Upper lobe of right lung (tissue), 1 donor: ENCODE results near the gene HRAS. TPM values are rescaled to one million over a fixed set of nuclear protein-coding genes. Genes with fewer than 3 reads are reported as not detected.

Experiments
- ATAC-seq: fragments of 200-7000 bp; cut with Tn5 transposase; one replicate; pipeline ENCODE4 v1.9.1; 2020; ENCODE audit warnings: mild to moderate bottlenecking, moderate library complexity
- DNase-seq: peaks from one replicate; pipeline ENCODE4 v3.0.0-alpha.2; 2020
- H3K27ac ChIP-seq: fragments of 200-600 bp; one replicate; pipeline ENCODE4 v1.8.0; 2022
- H3K27me3 ChIP-seq: fragments of 200-600 bp; one replicate; pipeline ENCODE4 v1.8.0; 2022; ENCODE audit warnings: mild to moderate bottlenecking
- H3K36me3 ChIP-seq: fragments of 200-600 bp; one replicate; pipeline ENCODE4 v1.8.0; 2022
- H3K4me1 ChIP-seq: fragments of 200-600 bp; one replicate; pipeline ENCODE4 v1.8.0; 2022
- H3K4me3 ChIP-seq: fragments of 200-600 bp; one replicate; pipeline ENCODE4 v1.8.0; 2022; ENCODE audit warnings: mild to moderate bottlenecking
- H3K9me3 ChIP-seq: fragments of 200-600 bp; one replicate; pipeline ENCODE4 v1.8.0; 2022
- CTCF ChIP-seq: fragments of 200-600 bp; IDR thresholded peaks from one replicate; pipeline ENCODE4 v1.8.0; 2022; ENCODE audit warnings: antibody characterized with exemption
- intact Hi-C: fragments of 100-400 bp; cut with DNase I; formaldehyde crosslinking; loops from one replicate; pipeline ENCODE4 v1.11.0; 2022
- total RNA-seq: library from RNA; stranded (reverse); fragmentation: NEBNext Ultra II Directional; extraction: Animal tissue kit (Norgen Biotek cat#: 25700); gene quantifications from one replicate; pipeline ENCODE4 v1.2.1, GENCODE V29; 2021
- donor health status: DM: no; HTN: yes; CAD: no; lungs with severe emphysema.

HRAS gene
- total RNA-seq, 1 donor from 2014 or later = 55.5 TPM

- peaks cover 16% of the 10 kb centered on the region for H3K4me1 ChIP-seq
- peak; percentile 64 for DNase-seq
- no peak for ATAC-seq
- no peaks in the 10 kb centered on the region for H3K9me3 ChIP-seq
- no peak overlapping the region for H3K4me3 ChIP-seq
- intact Hi-C loops = no loop called here
- peaks cover 86% of the 10 kb centered on the region for H3K36me3 ChIP-seq
- H3K27ac ChIP-seq = no peak overlapping the region
- no peaks in the 10 kb centered on the region for H3K27me3 ChIP-seq
- TF ChIP-seq CTCF = no peak
Observed at GRCh38 chr11:498297-499181, 36.8 kb downstream of the HRAS start.

- H3K36me3 ChIP-seq = peaks cover 94% of the 10 kb centered on the region
- intact Hi-C loops = no loop called here
- no peaks in the 10 kb centered on the region for H3K27me3 ChIP-seq
- no peak overlapping the region for H3K27ac ChIP-seq
- TF ChIP-seq CTCF = no peak
- peaks cover 8% of the 10 kb centered on the region for H3K4me1 ChIP-seq
- no peak overlapping the region for H3K4me3 ChIP-seq
- H3K9me3 ChIP-seq = no peaks in the 10 kb centered on the region
- DNase-seq (peak; percentile 62), ATAC-seq (no peak)
Observed at GRCh38 chr11:497565-498296, 37.6 kb downstream of the HRAS start.

DNA sequence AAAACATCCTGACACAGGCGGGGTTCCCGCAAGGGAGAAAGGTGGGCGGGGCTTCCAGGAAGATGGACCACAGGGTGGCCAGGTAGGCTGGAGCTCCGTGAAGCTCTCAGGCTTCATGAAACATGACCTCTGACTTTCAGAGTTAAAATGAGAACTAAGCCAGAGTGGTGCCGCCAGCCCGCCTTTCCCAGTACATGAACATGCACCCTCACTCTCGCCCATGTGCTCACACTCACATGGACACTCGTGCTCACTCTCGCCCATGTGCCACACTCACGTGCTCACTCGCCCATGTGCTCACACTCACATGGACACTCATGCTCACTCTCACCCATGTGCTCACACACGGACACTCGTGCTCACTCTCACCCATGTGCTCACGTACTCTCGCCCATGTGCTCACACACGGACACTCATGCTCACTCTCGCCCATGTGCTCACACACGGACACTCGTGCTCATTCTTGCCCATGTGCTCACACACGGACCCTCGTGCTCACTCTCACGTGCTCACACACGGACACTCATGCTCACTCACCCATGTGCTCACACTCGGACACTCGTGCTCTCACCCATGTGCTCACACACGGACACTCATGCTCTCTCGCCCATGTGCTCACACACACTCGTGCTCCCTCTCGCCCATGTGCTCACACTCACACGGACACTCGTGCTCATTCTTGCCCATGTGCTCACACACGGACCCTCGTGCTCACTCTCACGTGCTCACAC is 38.4 kb downstream of the HRAS start:
- ATAC-seq (no peak), DNase-seq (peak; percentile 50)
- intact Hi-C loops = no loop called here
- Histone ChIP-seq H3K4me3 (no peak overlapping the region), H3K9me3 (no peaks in the 10 kb centered on the region), H3K27me3 (no peaks in the 10 kb centered on the region), H3K4me1 (peaks cover 1% of the 10 kb centered on the region), H3K36me3 (peaks cover 92% of the 10 kb centered on the region), H3K27ac (no peak overlapping the region)
- TF ChIP-seq CTCF = no peak

DNA sequence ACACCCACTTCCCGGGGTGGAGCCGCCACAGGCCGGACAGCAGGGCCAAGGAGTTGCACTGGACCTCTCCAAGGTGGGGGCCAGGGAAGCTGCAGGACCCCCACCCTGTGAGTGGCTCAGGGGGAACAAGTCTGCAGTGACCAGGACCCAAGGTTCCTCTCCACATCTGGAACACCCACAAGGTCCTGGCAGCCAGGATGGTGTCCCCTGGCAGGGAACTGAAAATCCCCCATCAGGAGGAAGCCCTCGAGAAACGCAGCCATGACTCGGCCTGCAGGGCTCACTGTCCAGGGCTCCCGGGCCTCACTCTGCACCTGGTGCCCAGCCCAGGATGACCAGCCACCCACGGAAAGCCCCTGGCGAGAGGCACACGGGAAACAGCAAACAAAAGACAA is 39.8 kb downstream of the HRAS start:
- peak; percentile 54 for DNase-seq
- Histone ChIP-seq H3K4me3 (no peak overlapping the region), H3K9me3 (no peaks in the 10 kb centered on the region), H3K4me1 (no peaks in the 10 kb centered on the region), H3K27me3 (no peaks in the 10 kb centered on the region), H3K27ac (no peak overlapping the region), H3K36me3 (peaks cover 80% of the 10 kb centered on the region)
- TF ChIP-seq CTCF = no peak
- ATAC-seq = no peak
- intact Hi-C loops = no loop called here

GRCh38 chr11:494761-495536 is 40.4 kb downstream of the HRAS start:
- Histone ChIP-seq H3K36me3 (peaks cover 80% of the 10 kb centered on the region), H3K4me1 (no peaks in the 10 kb centered on the region), H3K27me3 (no peaks in the 10 kb centered on the region), H3K27ac (no peak overlapping the region), H3K4me3 (no peak overlapping the region), H3K9me3 (no peaks in the 10 kb centered on the region)
- ATAC-seq = no peak
- TF ChIP-seq CTCF = no peak
- intact Hi-C loops = no loop called here
- peak; percentile 63 for DNase-seq
